ENCODE results near the gene CRAMP1. TPM values are rescaled to one million over a fixed set of nuclear protein-coding genes. Genes with fewer than 3 reads are reported as not detected.

The CRAMP1 gene
- total RNA-seq, 1 donor from 2014 or later = 11.7 TPM

DNA sequence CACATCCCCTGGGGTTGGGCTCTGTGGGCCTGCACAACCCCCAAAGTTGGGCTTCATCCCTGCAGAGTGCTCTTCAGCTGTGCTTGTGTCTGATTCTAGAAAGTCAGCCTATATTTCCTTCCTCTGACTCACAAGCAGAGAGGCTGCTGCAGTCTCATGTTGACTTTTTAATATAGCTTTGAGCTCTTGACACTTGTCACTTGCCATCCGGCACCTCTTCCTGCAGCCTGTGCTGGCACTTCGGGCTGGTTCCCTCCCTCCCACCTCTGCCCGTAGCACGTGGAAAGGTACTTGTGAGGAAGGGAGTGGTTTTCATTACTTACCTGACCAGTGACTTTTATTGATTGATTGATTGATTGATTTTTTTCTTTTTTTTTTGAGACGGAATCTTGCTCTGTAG, 46.9 kb downstream of the CRAMP1 start:
- H3K27me3 ChIP-seq = no peaks in the 10 kb centered on the region
- no peak for DNase-seq (ENCODE audit: low spot score)
- H3K27ac Mint-ChIP-seq = no peak overlapping the region
- no peak overlapping the region for H3K4me3 Mint-ChIP-seq
- H3K27ac ChIP-seq = no peak overlapping the region
- no peak overlapping the region for H2AFZ ChIP-seq (replicated peaks)
- no peaks in the 10 kb centered on the region for H3K4me1 ChIP-seq
- no peak overlapping the region for H3K4me2 ChIP-seq
- no peaks in the 10 kb centered on the region for H3K9me3 Mint-ChIP-seq
- no peak overlapping the region for H3K9ac ChIP-seq
- H3F3A ChIP-seq (ENCODE audit: low read depth) = no peaks in the 10 kb centered on the region
- H3K27me3 Mint-ChIP-seq (ENCODE audit: insufficient read depth, low read depth) = no peaks in the 10 kb centered on the region
- peaks cover 13% of the 10 kb centered on the region for H3K36me3 Mint-ChIP-seq
- H3K79me2 ChIP-seq (ENCODE audit: low read depth) = no peaks in the 10 kb centered on the region
- H3K4me1 Mint-ChIP-seq = no peaks in the 10 kb centered on the region
- H3K36me3 ChIP-seq = no peaks in the 10 kb centered on the region
- H3K4me3 ChIP-seq = no peak overlapping the region
- TF ChIP-seq EZH2 (IDR thresholded peaks at IDR 0.05) = no peak
- no peak for TF ChIP-seq EZH2phosphoT487 (IDR thresholded peaks at IDR 0.05)
- TF ChIP-seq, protein P1, sequence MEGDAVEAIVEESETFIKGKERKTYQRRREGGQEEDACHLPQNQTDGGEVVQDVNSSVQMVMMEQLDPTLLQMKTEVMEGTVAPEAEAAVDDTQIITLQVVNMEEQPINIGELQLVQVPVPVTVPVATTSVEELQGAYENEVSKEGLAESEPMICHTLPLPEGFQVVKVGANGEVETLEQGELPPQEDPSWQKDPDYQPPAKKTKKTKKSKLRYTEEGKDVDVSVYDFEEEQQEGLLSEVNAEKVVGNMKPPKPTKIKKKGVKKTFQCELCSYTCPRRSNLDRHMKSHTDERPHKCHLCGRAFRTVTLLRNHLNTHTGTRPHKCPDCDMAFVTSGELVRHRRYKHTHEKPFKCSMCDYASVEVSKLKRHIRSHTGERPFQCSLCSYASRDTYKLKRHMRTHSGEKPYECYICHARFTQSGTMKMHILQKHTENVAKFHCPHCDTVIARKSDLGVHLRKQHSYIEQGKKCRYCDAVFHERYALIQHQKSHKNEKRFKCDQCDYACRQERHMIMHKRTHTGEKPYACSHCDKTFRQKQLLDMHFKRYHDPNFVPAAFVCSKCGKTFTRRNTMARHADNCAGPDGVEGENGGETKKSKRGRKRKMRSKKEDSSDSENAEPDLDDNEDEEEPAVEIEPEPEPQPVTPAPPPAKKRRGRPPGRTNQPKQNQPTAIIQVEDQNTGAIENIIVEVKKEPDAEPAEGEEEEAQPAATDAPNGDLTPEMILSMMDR (IDR thresholded peaks at IDR 0.05) = no peak
- H4K20me1 ChIP-seq (ENCODE audit: low read depth) = no peaks in the 10 kb centered on the region
- no peaks in the 10 kb centered on the region for H3K9me3 ChIP-seq (ENCODE audit: low read depth)

DNA sequence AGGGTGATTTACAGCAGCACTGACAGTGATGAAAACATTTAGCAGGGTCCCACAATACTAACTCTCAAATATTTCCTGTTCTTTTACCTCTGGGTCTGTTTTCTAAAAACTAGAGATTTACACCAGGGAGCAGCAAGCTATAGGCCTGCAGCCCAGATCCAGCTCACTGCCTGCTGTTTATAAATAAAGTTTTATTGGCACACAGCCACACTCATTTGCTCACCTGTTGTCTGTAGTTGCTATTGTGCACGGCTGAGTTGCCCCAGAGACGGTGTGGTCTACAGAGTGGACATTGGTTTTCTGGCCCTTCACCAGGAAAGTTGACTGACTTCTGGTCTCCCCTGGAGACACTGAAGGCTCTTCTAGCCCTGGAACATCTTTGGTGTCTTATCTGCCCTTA, 49.7 kb downstream of the CRAMP1 start:
- no peak for DNase-seq (ENCODE audit: low spot score)
- TF ChIP-seq, protein P1 (IDR thresholded peaks at IDR 0.05) = no peak
- TF ChIP-seq EZH2 (IDR thresholded peaks at IDR 0.05) (no peak), EZH2phosphoT487 (IDR thresholded peaks at IDR 0.05) (no peak)
- H3K9me3 Mint-ChIP-seq = no peaks in the 10 kb centered on the region
- H3K4me1 Mint-ChIP-seq = no peaks in the 10 kb centered on the region
- H3K27ac Mint-ChIP-seq = no peak overlapping the region
- H3K27me3 Mint-ChIP-seq (ENCODE audit: insufficient read depth, low read depth) = no peaks in the 10 kb centered on the region
- no peaks in the 10 kb centered on the region for H3F3A ChIP-seq (ENCODE audit: low read depth)
- no peak overlapping the region for H3K9ac ChIP-seq
- no peak overlapping the region for H3K4me3 Mint-ChIP-seq
- peaks cover 12% of the 10 kb centered on the region for H3K36me3 Mint-ChIP-seq
- no peaks in the 10 kb centered on the region for H3K9me3 ChIP-seq (ENCODE audit: low read depth)
- H3K4me3 ChIP-seq = no peak overlapping the region
- no peak overlapping the region for H3K27ac ChIP-seq
- H3K36me3 ChIP-seq = no peaks in the 10 kb centered on the region
- no peak overlapping the region for H3K4me2 ChIP-seq
- no peaks in the 10 kb centered on the region for H3K79me2 ChIP-seq (ENCODE audit: low read depth)
- no peaks in the 10 kb centered on the region for H4K20me1 ChIP-seq (ENCODE audit: low read depth)
- no peak overlapping the region for H2AFZ ChIP-seq (replicated peaks)
- no peaks in the 10 kb centered on the region for H3K27me3 ChIP-seq
- H3K4me1 ChIP-seq = no peaks in the 10 kb centered on the region

DNA sequence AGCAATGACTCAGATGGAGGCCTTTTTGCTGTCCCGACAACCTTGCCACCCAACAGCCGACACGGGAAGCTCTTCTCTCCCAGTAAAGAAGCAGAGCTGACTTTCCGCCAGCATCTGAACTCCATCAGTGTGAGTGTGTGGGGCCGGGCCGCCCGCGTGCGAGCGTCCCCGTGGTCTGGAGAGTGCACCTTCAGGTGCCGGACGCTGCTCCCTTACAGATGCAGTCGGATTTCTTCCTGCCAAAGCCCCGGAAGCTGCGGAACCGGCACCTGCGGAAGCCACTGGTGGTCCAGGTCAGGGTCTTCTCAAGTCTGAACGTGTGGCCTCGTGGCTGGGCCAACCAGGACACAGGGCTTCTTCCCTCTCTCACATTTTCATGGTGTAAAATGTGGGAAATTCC, 50.4 kb downstream of the CRAMP1 start:
- H3K79me2 ChIP-seq (ENCODE audit: low read depth) = no peaks in the 10 kb centered on the region
- no peak for DNase-seq (ENCODE audit: low spot score)
- H3K9me3 ChIP-seq (ENCODE audit: low read depth) = no peaks in the 10 kb centered on the region
- Mint-ChIP-seq H3K4me3 (no peak overlapping the region), H3K27ac (no peak overlapping the region), H3K27me3 (ENCODE audit: insufficient read depth, low read depth) (no peaks in the 10 kb centered on the region), H3K4me1 (no peaks in the 10 kb centered on the region), H3K36me3 (peaks cover 10% of the 10 kb centered on the region), H3K9me3 (no peaks in the 10 kb centered on the region)
- no peaks in the 10 kb centered on the region for H3K4me1 ChIP-seq
- H4K20me1 ChIP-seq (ENCODE audit: low read depth) = no peaks in the 10 kb centered on the region
- no peaks in the 10 kb centered on the region for H3F3A ChIP-seq (ENCODE audit: low read depth)
- H2AFZ ChIP-seq (replicated peaks) = no peak overlapping the region
- H3K9ac ChIP-seq = no peak overlapping the region
- no peak overlapping the region for H3K27ac ChIP-seq
- no peaks in the 10 kb centered on the region for H3K27me3 ChIP-seq
- no peak overlapping the region for H3K4me3 ChIP-seq
- no peak overlapping the region for H3K4me2 ChIP-seq
- TF ChIP-seq EZH2phosphoT487 (IDR thresholded peaks at IDR 0.05) = no peak
- TF ChIP-seq, protein P1 (IDR thresholded peaks at IDR 0.05) = no peak
- TF ChIP-seq EZH2 (IDR thresholded peaks at IDR 0.05) = no peak
- H3K36me3 ChIP-seq = no peaks in the 10 kb centered on the region

Data from neural progenitor cell (in vitro differentiated cells).